Posterior vena cava (tissue), 2 donors: Measurements from ENCODE around the gene GNB1. TPM values are rescaled to one million over a fixed set of nuclear protein-coding genes. Genes with fewer than 3 reads are reported as not detected.

Experiments
- DNase-seq: peaks from one replicate; pipeline ENCODE4 v3.0.0-alpha.2; 2020; ENCODE audit warnings: low spot score
- intact Hi-C, 2 donors: fragments of 100-400 bp; cut with DNase I; formaldehyde crosslinking; loops; one replicate each; pipeline versions ENCODE4 v1.14.1 to v1.14.2; 2022 to 2023
- total RNA-seq, 2 donors: library from RNA; stranded (reverse); fragmentation: NEBNext Ultra II Directional; extraction: Animal tissue kit (Norgen Biotek cat#: 25700); gene quantifications; one replicate each; pipeline ENCODE4 v1.2.1, GENCODE V29; 2021
- donor health status: DM: yes; HTN: yes; CAD: no.
- donor health status: DM: yes; HTN: yes; CAD: no.

The GNB1 gene
- total RNA-seq, 2 donors from 2014 or later, result 318 to 379 TPM

GRCh38 chr1:1780598-1781525 is 110.0 kb downstream of the GNB1 start:
- intact Hi-C loops, result loop anchor here in 1 of 2 donors (5.0 to 10.0 kb wide), 2 partner anchors 114 to 521 kb away; partner anchors contain the start of gene GNB1
- no peak for DNase-seq

GRCh38 chr1:1779691-1780597 is 110.9 kb downstream of the GNB1 start:
- intact Hi-C loops, result loop anchor here in 1 of 2 donors (5.0 to 10.0 kb wide), 2 partner anchors 115 to 522 kb away; partner anchors contain the start of gene GNB1

GRCh38 chr1:1779320-1779675 is 111.6 kb downstream of the GNB1 start:
- no peak for DNase-seq
- intact Hi-C loops, result no loop called here

More at GRCh38 chr1:1779691-1780597, 110.9 kb downstream of the GNB1 start:
- peak; percentile 88 for DNase-seq

GRCh38 chr1:1778663-1779319 is 112.1 kb downstream of the GNB1 start:
- intact Hi-C loops, result no loop called here
- peak; percentile 95 for DNase-seq

GRCh38 chr1:1777950-1778662 is 112.8 kb downstream of the GNB1 start, which contains the start of gene NADK:
NADK (minus strand) TSS chr1:1778470; CDS start chr1:1765406, 13,064 bp downstream.
- peak; percentile 89 for DNase-seq
- intact Hi-C loops, result no loop called here

GRCh38 chr1:1777583-1777899 is 113.3 kb downstream of the GNB1 start:
- DNase-seq, result no peak
- intact Hi-C loops, result no loop called here

GRCh38 chr1:1776672-1777582 is 114.0 kb downstream of the GNB1 start:
- DNase-seq, result no peak
- intact Hi-C loops, result no loop called here

GRCh38 chr1:1775327-1776226 is 115.3 kb downstream of the GNB1 start:
- DNase-seq, result no peak
- intact Hi-C loops, result no loop called here

GRCh38 chr1:1773874-1774273 is 117.0 kb downstream of the GNB1 start:
- intact Hi-C loops, result no loop called here
- DNase-seq, result no peak

GRCh38 chr1:1771096-1771495 is 119.8 kb downstream of the GNB1 start:
- intact Hi-C loops, result no loop called here
- no peak for DNase-seq

GRCh38 chr1:1770102-1770501 is 120.8 kb downstream of the GNB1 start:
- intact Hi-C loops, result no loop called here
- no peak for DNase-seq

- no peak for DNase-seq
- intact Hi-C loops, result no loop called here
Measured at GRCh38 chr1:1768249-1768992, 122.5 kb downstream of the GNB1 start.

- intact Hi-C loops, result no loop called here
Measured at GRCh38 chr1:1764876-1765470, 125.9 kb downstream of the GNB1 start.

GRCh38 chr1:1763657-1764621 is 126.9 kb downstream of the GNB1 start:
- peak; percentile 95 for DNase-seq
- intact Hi-C loops, result no loop called here

More at GRCh38 chr1:1764876-1765470, 125.9 kb downstream of the GNB1 start:
- DNase-seq, result no peak
